GM18870 (cell line): ENCODE results near the gene PRDM16.
"Not testable (repeated sequence)": the region's sequence is repeated elsewhere in the genome, so short reads cannot be mapped to it uniquely, and the experiment has no call there.

Source experiments
- ATAC-seq: cut with Tn5 transposase; IDR thresholded peaks from one replicate; pipeline ENCODE4 v1.9.1; 2021; ENCODE audit warnings: moderate library complexity; ENCODE audit not compliant: unreplicated experiment

Gene PRDM16

DNA sequence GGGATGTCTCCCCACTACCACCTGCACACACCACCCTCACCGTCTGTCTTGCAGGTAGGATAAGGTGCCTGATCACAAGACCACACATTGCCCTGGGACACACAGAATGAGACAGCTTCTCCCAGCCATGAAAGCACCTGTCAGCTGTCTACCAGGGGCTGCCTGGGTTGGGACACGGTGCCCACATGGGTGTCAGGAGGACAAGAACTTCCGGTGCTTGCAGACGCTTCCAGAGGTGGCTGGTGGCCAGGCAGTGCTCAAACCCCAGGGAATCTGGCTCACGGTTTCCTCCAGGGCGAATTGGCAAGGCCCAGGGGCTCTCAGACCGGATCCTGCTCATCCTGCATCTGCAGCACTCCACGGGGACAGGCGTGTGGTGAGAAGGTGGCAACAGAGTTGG, 202.9 kb downstream of the PRDM16 start:
- ATAC-seq = no peak

- no peak for ATAC-seq
Measured at GRCh38 chr1:3272321-3273045, 203.5 kb downstream of the PRDM16 start.

DNA sequence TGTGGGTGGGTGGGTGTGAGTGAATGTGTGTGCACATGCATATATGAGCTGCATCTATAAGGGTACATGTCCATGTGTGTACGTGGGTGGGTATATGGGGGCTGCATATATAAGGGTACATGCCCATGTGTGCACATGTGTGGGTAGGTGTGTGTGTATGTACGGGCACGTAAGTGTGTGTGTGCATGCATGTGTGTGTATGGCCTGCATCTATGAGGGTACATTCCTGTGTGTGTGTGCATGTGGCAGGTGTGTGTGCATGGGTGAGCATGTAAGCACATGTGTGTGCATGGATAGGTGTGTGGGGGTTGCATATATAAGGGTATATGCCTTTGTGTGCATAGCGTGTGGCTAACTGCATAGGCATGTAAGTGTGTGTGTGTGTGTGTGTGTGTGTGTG, 204.4 kb downstream of the PRDM16 start:
- no peak for ATAC-seq

- no peak for ATAC-seq
Measured at GRCh38 chr1:3274972-3275371, 206.0 kb downstream of the PRDM16 start.

DNA sequence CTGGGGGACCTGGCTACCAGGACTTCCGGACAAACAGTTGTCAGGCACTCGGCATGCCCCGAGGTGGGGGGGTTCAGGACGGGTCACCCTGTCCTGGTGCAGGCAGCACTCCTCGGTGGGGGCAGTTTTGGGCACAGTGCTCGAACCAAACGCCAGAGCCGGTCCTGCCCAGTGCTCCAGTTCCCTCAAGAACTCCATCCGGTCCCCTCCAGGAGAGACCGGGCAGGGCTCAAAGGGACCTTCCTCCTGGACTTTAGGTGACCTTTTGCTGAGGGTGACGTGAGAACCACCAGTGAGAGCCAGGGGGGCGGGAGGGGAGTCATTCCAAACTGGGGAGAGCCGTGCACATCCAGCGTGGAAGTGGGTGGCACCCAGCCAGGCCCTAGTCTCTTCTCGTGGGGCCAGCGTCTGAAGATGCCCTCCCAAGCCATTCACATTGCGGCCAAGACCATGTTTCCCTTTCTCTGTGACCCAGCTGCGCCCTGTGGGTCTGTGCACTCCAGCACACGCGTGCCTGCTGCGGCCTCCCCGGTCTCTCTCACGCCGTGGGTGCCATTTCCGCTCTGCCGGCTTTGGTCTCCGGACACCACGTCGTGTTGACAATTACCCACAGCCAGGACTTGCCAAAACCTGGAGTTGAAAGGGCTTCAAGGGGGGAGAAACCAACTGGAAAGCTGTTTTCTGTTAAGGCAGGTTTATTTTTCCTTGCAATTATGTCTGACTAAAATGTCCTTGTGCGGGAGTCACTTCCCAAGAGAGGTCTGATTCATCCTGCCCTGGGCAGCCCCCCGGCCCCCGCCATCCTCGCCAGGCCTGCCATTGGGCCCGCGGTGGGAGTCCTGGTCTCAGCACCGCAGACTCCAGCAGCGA, 206.7 kb downstream of the PRDM16 start:
- ATAC-seq = no peak

DNA sequence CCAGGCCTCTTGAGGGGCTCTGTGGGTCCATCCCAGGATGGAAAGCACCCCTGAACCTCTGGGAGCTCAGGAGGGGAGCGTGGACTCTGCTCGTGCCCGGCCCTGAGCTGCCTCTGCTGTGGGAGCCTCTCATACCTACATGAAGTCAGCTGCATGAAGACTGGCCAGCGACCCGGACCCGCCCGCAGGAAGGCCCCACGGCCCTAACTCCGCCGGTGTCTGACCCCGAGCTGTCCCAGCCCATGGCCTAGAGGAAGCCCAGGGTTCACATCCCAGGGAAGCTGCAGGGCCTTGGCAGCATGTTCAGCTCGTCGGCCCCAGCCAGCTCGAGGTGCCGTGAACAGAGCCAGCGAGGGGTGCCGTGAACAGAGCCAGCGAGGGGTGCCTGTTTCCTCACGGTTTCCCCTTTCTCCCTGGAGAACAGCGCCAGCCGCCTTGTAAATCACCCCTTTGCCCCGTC, 207.4 kb downstream of the PRDM16 start:
- ATAC-seq = no peak

- ATAC-seq = no peak
Measured at GRCh38 chr1:3277011-3277471, 208.0 kb downstream of the PRDM16 start.

- no peak for ATAC-seq
Measured at GRCh38 chr1:3277623-3278022, 208.6 kb downstream of the PRDM16 start.

DNA sequence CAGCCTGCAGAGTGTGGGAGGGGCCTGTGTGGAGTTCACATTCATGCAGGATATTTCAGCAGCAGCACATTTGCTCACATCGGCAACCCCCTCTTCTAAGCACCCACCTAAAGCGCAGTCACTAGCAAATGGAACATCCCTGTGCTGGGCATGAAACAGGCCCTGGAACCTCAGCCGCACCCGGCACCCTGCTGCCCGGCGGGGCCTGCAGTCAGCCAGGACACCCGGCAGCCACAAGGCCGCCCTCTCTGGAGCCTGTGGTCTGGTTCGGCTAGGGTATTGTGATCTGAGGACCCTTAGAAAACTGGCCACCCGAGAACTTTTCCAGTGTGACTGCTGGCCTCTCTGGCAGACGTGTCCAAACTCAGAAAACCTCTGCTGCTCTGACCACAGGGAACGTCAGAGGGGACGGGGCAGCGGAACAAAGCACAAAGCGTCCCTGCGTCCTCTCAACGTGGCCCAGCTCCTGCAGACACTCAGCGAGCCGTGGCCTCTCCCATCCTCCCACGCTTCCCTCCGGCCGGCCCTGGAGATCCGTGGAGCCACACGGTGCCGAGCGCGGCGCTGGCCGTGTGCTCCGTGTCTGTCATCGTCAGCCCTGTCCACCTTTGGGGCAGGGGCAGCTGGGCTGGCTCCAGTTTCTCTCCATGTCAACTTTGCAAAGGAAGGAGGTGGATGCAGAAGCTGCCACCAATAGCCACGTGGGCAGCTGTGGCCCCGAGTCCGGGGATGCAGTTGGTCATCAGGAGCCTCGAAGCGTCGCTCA, 209.6 kb downstream of the PRDM16 start:
- ATAC-seq = no peak

- ATAC-seq = no peak
Measured at GRCh38 chr1:3279182-3279470, 210.1 kb downstream of the PRDM16 start.

DNA sequence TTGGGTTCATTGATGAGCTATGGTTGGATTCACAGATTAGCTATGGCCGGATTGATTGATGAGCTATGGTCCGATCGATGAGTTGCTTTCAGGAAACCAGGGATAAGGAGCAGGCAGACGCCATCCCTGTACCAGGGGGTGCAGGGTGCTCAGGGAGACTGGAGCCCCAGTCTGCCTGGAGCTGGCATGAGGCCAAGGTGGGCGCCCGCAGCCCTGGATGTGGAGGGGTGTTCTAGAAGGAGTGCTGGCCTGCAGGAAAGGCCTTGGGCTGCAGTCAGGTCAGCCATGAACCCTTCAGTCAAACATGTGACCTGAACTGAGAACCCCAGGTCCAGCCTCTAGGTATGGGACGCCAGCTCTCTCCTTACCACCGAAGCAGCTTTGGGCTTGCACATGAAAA, 212.7 kb downstream of the PRDM16 start:
- ATAC-seq = no peak

- no peak for ATAC-seq
Measured at GRCh38 chr1:3282186-3282585, 213.2 kb downstream of the PRDM16 start.

- ATAC-seq = no peak
Measured at GRCh38 chr1:3282656-3283430, 213.8 kb downstream of the PRDM16 start.

DNA sequence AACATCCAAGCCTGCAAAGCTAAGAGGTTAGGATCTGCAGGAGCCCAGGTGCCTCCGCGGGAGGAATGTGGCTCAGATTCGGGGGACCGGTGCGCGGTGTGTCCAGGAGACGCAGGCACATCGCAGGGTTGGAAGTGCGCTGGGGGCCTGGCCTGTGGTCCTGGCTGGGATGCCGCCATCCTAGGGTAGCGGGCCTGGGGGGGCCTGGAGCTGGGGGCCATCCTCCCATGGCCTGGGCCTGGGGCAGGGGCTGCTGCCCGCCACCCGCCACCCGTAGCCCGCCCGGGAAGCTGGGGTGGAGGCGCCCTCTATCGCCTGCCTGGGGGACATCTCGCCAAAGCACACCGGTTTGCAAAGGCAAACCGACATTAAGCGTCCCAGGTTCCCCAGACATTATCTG, 214.8 kb downstream of the PRDM16 start:
- ATAC-seq = no peak

DNA sequence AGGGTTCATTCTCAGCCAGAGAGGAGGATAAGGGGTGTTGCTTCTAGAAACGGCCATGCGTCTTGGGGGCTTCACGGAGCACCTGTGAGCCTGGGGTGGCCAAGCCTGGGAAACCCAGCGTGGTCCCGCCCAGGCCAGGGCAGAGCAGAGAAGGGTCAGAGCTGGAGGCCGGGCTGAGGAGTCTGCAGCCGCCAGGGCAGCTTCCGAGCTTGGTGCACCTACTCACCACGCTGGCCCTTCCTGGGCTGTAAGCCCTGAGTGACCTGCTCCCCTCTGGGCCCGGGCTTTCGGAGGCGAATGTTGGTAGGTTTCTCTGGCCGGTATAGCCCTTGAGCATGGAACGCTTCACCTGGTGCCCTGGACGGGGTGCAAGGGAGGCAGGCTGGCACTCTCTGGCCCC, 215.7 kb downstream of the PRDM16 start:
- ATAC-seq = no peak

- ATAC-seq = no peak
Measured at GRCh38 chr1:3285106-3285740, 216.2 kb downstream of the PRDM16 start.

GRCh38 chr1:3287095-3287494, 218.1 kb downstream of the PRDM16 start:
- not testable (repeated sequence) for ATAC-seq

DNA sequence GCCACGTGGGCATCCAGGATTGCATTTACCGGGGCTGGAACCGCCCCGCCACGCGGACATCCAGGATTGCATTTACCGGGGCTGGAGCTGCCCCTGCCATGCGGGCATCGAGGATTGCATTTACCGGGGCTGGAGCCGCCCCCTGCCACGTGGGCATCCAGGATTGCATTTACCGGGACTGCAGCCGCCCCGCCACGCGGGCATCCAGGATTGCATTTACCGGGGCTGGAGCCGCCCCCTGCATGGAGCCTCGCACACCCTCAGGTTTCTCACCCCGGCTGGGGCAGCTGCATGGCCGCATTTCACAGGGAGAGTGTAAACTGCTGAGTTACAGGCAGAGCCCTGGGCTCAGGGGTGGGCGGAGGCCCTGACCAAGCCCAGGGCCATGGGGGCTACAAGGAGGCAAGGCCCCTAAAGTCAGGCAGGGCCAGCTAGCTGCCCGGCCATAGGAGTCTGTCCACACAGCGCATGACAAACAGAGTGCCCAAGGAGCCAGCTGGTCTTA, 218.7 kb downstream of the PRDM16 start:
- ATAC-seq = no peak

GRCh38 chr1:3289502-3289901, 220.5 kb downstream of the PRDM16 start:
- ATAC-seq = no peak

GRCh38 chr1:3290438-3290837, 221.4 kb downstream of the PRDM16 start:
- no peak for ATAC-seq
